ENCODE measurements around the gene CCDC112.

The CCDC112 gene

DNA sequence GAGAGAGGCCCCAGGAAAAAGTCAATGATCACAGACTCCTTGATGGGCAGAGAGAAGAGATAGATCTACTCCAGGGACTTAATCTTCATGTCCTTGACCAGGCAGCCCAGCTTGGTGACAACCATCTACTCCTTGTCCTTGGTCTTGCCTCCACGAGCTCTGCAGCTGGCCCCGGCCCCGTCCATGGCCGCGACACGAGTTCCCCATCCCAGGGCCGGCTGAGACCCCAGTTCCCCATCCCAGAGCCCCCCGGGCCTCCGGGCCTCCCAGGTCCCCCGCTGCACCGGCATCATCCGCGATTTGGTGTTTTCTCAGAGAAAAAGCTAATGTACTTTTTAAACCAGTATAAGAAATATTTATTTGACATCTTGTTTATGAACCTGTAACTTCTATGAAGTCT is 31.2 kb downstream of the CCDC112 start:
- Mint-ChIP-seq H3K4me3 (no peak overlapping the region), H3K4me1 (peaks cover 25% of the 10 kb centered on the region)

DNA sequence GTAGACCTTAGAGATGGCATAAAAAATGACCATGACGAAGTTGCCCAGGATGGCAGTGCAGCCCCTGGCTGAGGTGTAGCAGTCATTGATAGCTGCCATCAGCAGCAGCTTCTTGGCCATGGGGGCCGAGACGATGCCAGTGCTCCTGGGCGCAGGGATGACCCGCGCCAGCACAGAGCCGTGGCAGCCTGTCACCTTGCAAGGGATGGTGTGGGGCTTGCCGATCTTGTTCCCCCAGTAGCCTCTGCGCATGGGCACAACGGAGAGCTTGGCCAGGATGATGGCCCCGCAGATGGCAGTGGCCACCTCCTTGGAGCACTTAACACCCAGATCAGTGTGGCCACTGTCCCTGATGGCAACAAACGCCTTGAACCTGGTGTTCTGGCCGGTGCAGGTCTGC is 31.7 kb downstream of the CCDC112 start:
- Mint-ChIP-seq H3K36me3 (ENCODE audit: low read depth) (peaks cover 38% of the 10 kb centered on the region), H3K27ac (no peak overlapping the region), H3K4me3 (no peak overlapping the region), H3K9me3 (peaks cover 4% of the 10 kb centered on the region), H3K27me3 (ENCODE audit: low read depth, poor library complexity) (peaks cover 2% of the 10 kb centered on the region), H3K4me1 (peaks cover 26% of the 10 kb centered on the region)
- DNase-seq: no peak
- TF ChIP-seq, protein P1, sequence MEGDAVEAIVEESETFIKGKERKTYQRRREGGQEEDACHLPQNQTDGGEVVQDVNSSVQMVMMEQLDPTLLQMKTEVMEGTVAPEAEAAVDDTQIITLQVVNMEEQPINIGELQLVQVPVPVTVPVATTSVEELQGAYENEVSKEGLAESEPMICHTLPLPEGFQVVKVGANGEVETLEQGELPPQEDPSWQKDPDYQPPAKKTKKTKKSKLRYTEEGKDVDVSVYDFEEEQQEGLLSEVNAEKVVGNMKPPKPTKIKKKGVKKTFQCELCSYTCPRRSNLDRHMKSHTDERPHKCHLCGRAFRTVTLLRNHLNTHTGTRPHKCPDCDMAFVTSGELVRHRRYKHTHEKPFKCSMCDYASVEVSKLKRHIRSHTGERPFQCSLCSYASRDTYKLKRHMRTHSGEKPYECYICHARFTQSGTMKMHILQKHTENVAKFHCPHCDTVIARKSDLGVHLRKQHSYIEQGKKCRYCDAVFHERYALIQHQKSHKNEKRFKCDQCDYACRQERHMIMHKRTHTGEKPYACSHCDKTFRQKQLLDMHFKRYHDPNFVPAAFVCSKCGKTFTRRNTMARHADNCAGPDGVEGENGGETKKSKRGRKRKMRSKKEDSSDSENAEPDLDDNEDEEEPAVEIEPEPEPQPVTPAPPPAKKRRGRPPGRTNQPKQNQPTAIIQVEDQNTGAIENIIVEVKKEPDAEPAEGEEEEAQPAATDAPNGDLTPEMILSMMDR (IDR thresholded peaks at IDR 0.05): no peak

More for the DNA sequence above, 31.2 kb downstream of the CCDC112 start:
- Mint-ChIP-seq H3K27ac (no peak overlapping the region), H3K9me3 (peaks cover 4% of the 10 kb centered on the region), H3K36me3 (ENCODE audit: low read depth) (peaks cover 38% of the 10 kb centered on the region), H3K27me3 (ENCODE audit: low read depth, poor library complexity) (peaks cover 2% of the 10 kb centered on the region)
- TF ChIP-seq, protein P1 (IDR thresholded peaks at IDR 0.05): no peak
- no peak for DNase-seq

DNA sequence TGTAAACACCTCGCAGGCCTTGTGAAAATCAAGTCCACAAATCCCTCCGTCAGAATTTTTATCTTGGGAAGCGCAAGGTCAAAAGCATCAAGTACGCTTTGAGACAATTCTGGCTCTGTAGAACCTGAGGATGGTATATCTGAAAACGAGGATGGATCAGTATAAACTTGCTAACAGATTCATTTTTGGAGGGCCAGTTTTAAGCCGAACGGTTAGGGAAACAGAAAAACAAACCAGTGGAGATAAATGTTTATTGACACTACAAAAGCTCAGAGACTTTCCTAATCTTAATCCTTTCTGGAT is 33.4 kb downstream of the CCDC112 start:
- H3K36me3 Mint-ChIP-seq (ENCODE audit: low read depth): peaks cover 38% of the 10 kb centered on the region
- peaks cover 26% of the 10 kb centered on the region for H3K4me1 Mint-ChIP-seq
- TF ChIP-seq, protein P1 (IDR thresholded peaks at IDR 0.05): no peak
- peak overlapping the region; percentile 97 for H3K27ac Mint-ChIP-seq
- peaks cover 5% of the 10 kb centered on the region for H3K27me3 Mint-ChIP-seq (ENCODE audit: low read depth, poor library complexity)
- H3K4me3 Mint-ChIP-seq: peak overlapping the region; percentile 97
- H3K9me3 Mint-ChIP-seq: peaks cover 4% of the 10 kb centered on the region
- no peak for DNase-seq

DNA sequence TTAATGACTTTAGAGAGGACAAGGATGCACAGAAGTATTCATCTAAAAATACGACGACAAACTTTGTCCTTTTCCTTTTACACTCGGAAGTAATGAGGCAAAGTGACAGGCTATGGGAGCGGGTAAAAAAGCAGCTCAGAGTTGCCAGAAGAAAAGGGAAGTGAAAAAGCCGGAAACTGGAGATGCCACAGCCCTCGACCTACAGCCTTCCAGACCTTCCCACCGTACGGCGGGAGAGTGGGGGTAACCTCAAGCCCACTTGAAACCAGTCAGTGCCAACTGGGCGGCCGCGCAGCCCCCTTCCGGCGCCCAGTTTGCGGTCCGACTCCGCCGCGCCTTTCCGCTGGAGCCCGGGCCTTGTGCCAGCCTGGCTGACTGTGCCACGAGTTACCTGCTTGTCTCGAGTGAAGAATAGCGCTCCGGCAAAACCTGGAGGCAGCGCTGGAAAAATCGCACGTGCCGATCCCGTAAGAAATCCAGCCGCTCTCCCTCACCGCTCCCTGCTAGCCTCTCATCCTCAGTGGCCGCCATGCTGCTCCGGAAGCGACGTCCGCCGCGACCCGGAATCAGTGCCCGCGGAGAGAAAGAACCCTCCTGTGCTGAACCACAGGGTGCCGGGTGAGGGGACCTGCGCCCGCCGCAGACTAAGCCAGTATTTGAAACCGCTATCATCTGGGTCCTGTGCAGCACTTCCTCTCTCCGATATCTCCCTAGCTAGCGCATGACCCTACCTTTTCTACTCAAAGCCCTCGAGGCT is 34.0 kb downstream of the CCDC112 start, which contains the start of gene PGGT1B:
Gene PGGT1B (minus strand): TSS at position 557 of the 757 bp plus-strand sequence. CDS start 26 bp downstream, at position 531.
- Mint-ChIP-seq H3K9me3 (peaks cover 4% of the 10 kb centered on the region), H3K36me3 (ENCODE audit: low read depth) (peaks cover 34% of the 10 kb centered on the region), H3K27me3 (ENCODE audit: low read depth, poor library complexity) (peaks cover 5% of the 10 kb centered on the region)

DNA sequence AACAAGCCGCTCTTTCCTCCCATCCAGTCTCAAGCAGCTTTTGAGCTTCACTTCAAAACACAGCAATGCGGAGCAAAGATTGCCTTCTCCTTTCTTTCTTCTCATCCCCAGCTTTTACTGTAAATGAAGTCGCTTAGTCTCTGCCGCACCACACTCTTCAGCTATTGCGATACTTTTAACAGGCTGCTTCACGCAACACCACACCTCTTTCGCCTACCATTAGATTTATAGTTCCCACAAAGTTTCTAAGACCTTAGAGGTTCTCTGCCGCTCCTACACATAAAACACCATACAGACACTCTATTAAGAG is 34.5 kb downstream of the CCDC112 start:
- Mint-ChIP-seq H3K4me1 (peaks cover 26% of the 10 kb centered on the region), H3K36me3 (ENCODE audit: low read depth) (peaks cover 33% of the 10 kb centered on the region)

More for the DNA sequence above, 34.0 kb downstream of the CCDC112 start, which contains the start of gene PGGT1B:
- H3K4me3 Mint-ChIP-seq: peak within 1 kb of the TSS; percentile 97
- TF ChIP-seq, protein P1 (IDR thresholded peaks at IDR 0.05): no peak
- H3K27ac Mint-ChIP-seq: peak within 1 kb of the TSS; percentile 98
- peak; percentile 71 for DNase-seq
- peaks cover 26% of the 10 kb centered on the region for H3K4me1 Mint-ChIP-seq

More for the DNA sequence above, 34.5 kb downstream of the CCDC112 start:
- Mint-ChIP-seq H3K27ac (peak overlapping the region; percentile 98), H3K27me3 (ENCODE audit: low read depth, poor library complexity) (peaks cover 5% of the 10 kb centered on the region), H3K9me3 (peaks cover 4% of the 10 kb centered on the region), H3K4me3 (peak overlapping the region; percentile 97)
- no peak for DNase-seq
- TF ChIP-seq, protein P1 (IDR thresholded peaks at IDR 0.05): no peak
